C4-2B (cell line): ENCODE measurements around the gene UBL4A.

Experiments used
- H3K27ac ChIP-seq: fragments of 450-650 bp; 2 replicates; pipeline ENCODE4 v1.5.1; 2017
- CTCF ChIP-seq: fragments of 450-650 bp; conservative IDR thresholded peaks from 2 replicates; pipeline ENCODE4 v1.5.1; 2017; ENCODE audit warnings: mild to moderate bottlenecking
- ZFX ChIP-seq: fragments of 450-650 bp; IDR thresholded peaks from 2 replicates; pipeline ENCODE4 v1.6.1; 2017

Gene UBL4A

GRCh38 chrX:154435171-154435733 is 51.2 kb downstream of the UBL4A start:
- no peak overlapping the region for H3K27ac ChIP-seq
- TF ChIP-seq ZFX (no peak), CTCF (no peak)

GRCh38 chrX:154434394-154435168 is 51.8 kb downstream of the UBL4A start:
- TF ChIP-seq ZFX: no peak
- TF ChIP-seq CTCF: no peak

More at GRCh38 chrX:154434394-154435168, 51.8 kb downstream of the UBL4A start:
- H3K27ac ChIP-seq: no peak overlapping the region
